NCI-H2081 treated with DMSO at 0.1 percent for 48 hours (cell line): ENCODE data around the gene GRID1.
"Not testable (repeated sequence)": the region's sequence is repeated elsewhere in the genome, so short reads cannot be mapped to it uniquely, and the experiment has no call there.

Source experiments
- DNase-seq: peaks from one replicate; lab custom pipeline; 2025; lab: John Stamatoyannopoulos, UW

Gene GRID1

GRCh38 chr10:86188796-86189558 is 177.6 kb downstream of the GRID1 start:
- DNase-seq: no peak

- no peak for DNase-seq
These were observed 178.3 kb downstream of the GRID1 start for GRCh38 chr10:86188326-86188725.

GRCh38 chr10:86187499-86188239 is 178.9 kb downstream of the GRID1 start:
- DNase-seq: no peak

- DNase-seq: no peak
These were observed 180.0 kb downstream of the GRID1 start for GRCh38 chr10:86186633-86187032.

- no peak for DNase-seq
These were observed 184.0 kb downstream of the GRID1 start for GRCh38 chr10:86182595-86182994.

GRCh38 chr10:86182150-86182549 is 184.4 kb downstream of the GRID1 start:
- DNase-seq: no peak

- no peak for DNase-seq
These were observed 185.7 kb downstream of the GRID1 start for GRCh38 chr10:86180861-86181260.

GRCh38 chr10:86179961-86180360 is 186.6 kb downstream of the GRID1 start:
- DNase-seq: no peak

GRCh38 chr10:86179153-86179524 is 187.5 kb downstream of the GRID1 start:
- DNase-seq: no peak

- DNase-seq: no peak
These were observed 188.0 kb downstream of the GRID1 start for GRCh38 chr10:86178401-86179152.

- no peak for DNase-seq
These were observed 188.9 kb downstream of the GRID1 start for GRCh38 chr10:86177537-86178155.

- no peak for DNase-seq
These were observed 189.6 kb downstream of the GRID1 start for GRCh38 chr10:86176850-86177536.

GRCh38 chr10:86175476-86175875 is 191.1 kb downstream of the GRID1 start:
- DNase-seq: not testable (repeated sequence)

- DNase-seq: no peak
These were observed 194.3 kb downstream of the GRID1 start for GRCh38 chr10:86172301-86172700.

GRCh38 chr10:86170255-86171108 is 196.1 kb downstream of the GRID1 start:
- no peak for DNase-seq

GRCh38 chr10:86169506-86170254 is 196.9 kb downstream of the GRID1 start:
- no peak for DNase-seq

- DNase-seq: no peak
These were observed 197.5 kb downstream of the GRID1 start for GRCh38 chr10:86169066-86169465.

- DNase-seq: no peak
These were observed 198.3 kb downstream of the GRID1 start for GRCh38 chr10:86168256-86168655.

- DNase-seq: no peak
These were observed 198.8 kb downstream of the GRID1 start for GRCh38 chr10:86167762-86168128.

GRCh38 chr10:86167121-86167761 is 199.4 kb downstream of the GRID1 start:
- DNase-seq: no peak
